HCT116 (cell line): ENCODE measurements around the gene FHOD3. TPM values are rescaled to one million over a fixed set of nuclear protein-coding genes. Genes with fewer than 3 reads are reported as not detected.

Source experiments
- ATAC-seq: fragments of 200-7000 bp; cut with Tn5 transposase; 2 replicates; pipeline ENCODE4 v1.9.1; 2020; ENCODE audit warnings: mild to moderate bottlenecking, moderate library complexity
- BruUV-seq: library from RNA; stranded (reverse); fragments of 400-500 nt; replicated peaks from 2 replicates; lab custom pipeline; 2021; lab: Mats Ljungman, UMichigan
- CTCF ChIA-PET: fragments of 300-600 bp; sonication (Branson Sonifier 250); formaldehyde crosslinking; loops from one replicate; lab custom pipeline; 2021; ENCODE audit warnings: antibody characterized with exemption; lab: Charles Lee
- POLR2A ChIA-PET: fragments of 300-600, 350-600 bp; sonication (Branson Sonifier 250); formaldehyde crosslinking; loops from one replicate; lab custom pipeline; 2021; ENCODE audit warnings: antibody characterized with exemption; lab: Charles Lee
- RAD21 ChIA-PET, 2 experiments: fragments of 300-600 bp; sonication (Branson Sonifier 250); formaldehyde crosslinking; loops; one replicate each; lab custom pipeline; 2023; ENCODE audit warnings: low total read pairs in 2 of 2; ENCODE audit not compliant: uncharacterized antibody in 2 of 2, unreplicated experiment in 2 of 2, low non-redundant PET in 1 of 2; lab: Charles Lee
- DNase-seq: peaks from one replicate; pipeline ENCODE4 v3.0.0-alpha.2; 2010; ENCODE audit warnings: low read depth, low spot score
- H2AFZ ChIP-seq: fragments of 200-600 bp; shearing (Covaris generic), sonication (generic); 2 replicates; pipeline ENCODE4 v1.6.1; 2017; ENCODE audit warnings: low read depth, mixed run types, mixed read lengths, antibody characterized with exemption, low read length; ENCODE audit not compliant: poor library complexity, severe bottlenecking
- H3K27ac ChIP-seq: 2 replicates; pipeline ENCODE4 v1.5.1; 2012; ENCODE audit warnings: low read depth, low read length
- H3K27me3 ChIP-seq: fragments of 200-600 bp; sonication (generic); 2 replicates; pipeline ENCODE4 v1.6.1; 2016; ENCODE audit warnings: mixed run types, low read length, mixed read lengths; ENCODE audit not compliant: insufficient read depth
- H3K36me3 ChIP-seq, 2 experiments: fragments of 200-500 bp in 1 of 2; fragments of 200-600 bp in 1 of 2; sonication (Bioruptor generic) in 1 of 2; sonication (generic) in 1 of 2; 2 replicates each; pipeline versions ENCODE4 v1.5.1 to v1.6.1; 2014 to 2016; ENCODE audit warnings: low read length in 2 of 2, inconsistent platforms in 1 of 2, mixed read lengths in 1 of 2, mixed run types in 1 of 2; ENCODE audit not compliant: insufficient read depth in 2 of 2, control insufficient read depth in 1 of 2
- H3K4me1 ChIP-seq, 2 experiments: fragments of 200-600 bp in 1 of 2; sonication (generic) in 1 of 2; 2 replicates each; pipeline versions ENCODE4 v1.5.1 to v1.6.1; 2012 to 2017; ENCODE audit warnings: low read length in 2 of 2, inconsistent platforms in 1 of 2, mild to moderate bottlenecking in 1 of 2, mixed read lengths in 1 of 2, mixed run types in 1 of 2, moderate library complexity in 1 of 2; ENCODE audit not compliant: insufficient read depth in 2 of 2, control insufficient read depth in 1 of 2
- H3K4me2 ChIP-seq: fragments of 200-600 bp; sonication (generic); 2 replicates; pipeline ENCODE4 v1.6.1; 2017; ENCODE audit warnings: mixed run types, low read length, mixed read lengths
- H3K4me3 ChIP-seq, 2 experiments: fragments of 200-600 bp in 1 of 2; sonication (generic) in 1 of 2; replicated peaks in 1 of 2; 2 replicates each; pipeline ENCODE4 v1.5.1; 2011 to 2016; ENCODE audit warnings: low read length in 2 of 2, control low read depth in 1 of 2, low read depth in 1 of 2, mild to moderate bottlenecking in 1 of 2, mixed read lengths in 1 of 2, mixed run types in 1 of 2
- H3K79me2 ChIP-seq: fragments of 200-600 bp; sonication (generic); 2 replicates; pipeline ENCODE4 v1.6.1; 2017; ENCODE audit warnings: mild to moderate bottlenecking, mixed run types, low read length, moderate library complexity, mixed read lengths; ENCODE audit not compliant: insufficient read depth
- H3K9ac ChIP-seq: fragments of 200-600 bp; sonication (generic); 2 replicates; pipeline ENCODE4 v1.6.1; 2016; ENCODE audit warnings: low read length, mixed read lengths
- H3K9me2 ChIP-seq: fragments of 200-600 bp; sonication (generic), shearing (Covaris generic); 2 replicates; pipeline ENCODE4 v1.6.1; 2017; ENCODE audit warnings: mixed run types, mild to moderate bottlenecking, moderate library complexity; ENCODE audit not compliant: insufficient read depth
- H3K9me3 ChIP-seq, 2 experiments: fragments of 200-500 bp in 1 of 2; fragments of 200-600 bp in 1 of 2; sonication (Bioruptor generic) in 1 of 2; sonication (generic) in 1 of 2; 2 replicates each; pipeline ENCODE4 v1.6.1; 2014 to 2017; ENCODE audit warnings: low read length in 2 of 2, mixed read lengths in 2 of 2, inconsistent platforms in 1 of 2, low read depth in 1 of 2, mild to moderate bottlenecking in 1 of 2, mixed run types in 1 of 2, moderate library complexity in 1 of 2; ENCODE audit not compliant: control insufficient read depth in 1 of 2, insufficient read depth in 1 of 2
- H4K20me1 ChIP-seq: fragments of 200-600 bp; sonication (generic), shearing (Covaris generic); 2 replicates; pipeline ENCODE4 v1.6.1; 2017; ENCODE audit warnings: mixed run types, mild to moderate bottlenecking, moderate library complexity; ENCODE audit not compliant: insufficient read depth
- CBX3 ChIP-seq: IDR thresholded peaks from 2 replicates; pipeline ENCODE4 v1.6.1; 2012; ENCODE audit warnings: low read depth
- CEBPB ChIP-seq: IDR thresholded peaks from 2 replicates; pipeline ENCODE4 v1.6.1; 2012; ENCODE audit warnings: low read depth
- EGR1 ChIP-seq: IDR thresholded peaks from 2 replicates; pipeline ENCODE4 v1.6.1; 2012; ENCODE audit warnings: low read depth
- ELF1 ChIP-seq: IDR thresholded peaks from 2 replicates; pipeline ENCODE4 v1.6.1; 2012; ENCODE audit warnings: low read depth, borderline replicate concordance
- EZH2 ChIP-seq: fragments of 200-600 bp; sonication (generic); IDR thresholded peaks from 2 replicates; pipeline ENCODE4 v1.6.1; 2017; ENCODE audit warnings: antibody characterized with exemption, mixed run types
- FOSL1 ChIP-seq: IDR thresholded peaks from 2 replicates; pipeline ENCODE4 v1.6.1; 2012; ENCODE audit warnings: low read depth
- POLR2AphosphoS5 ChIP-seq: IDR thresholded peaks from 2 replicates; pipeline ENCODE4 v1.6.1; 2011; ENCODE audit warnings: mild to moderate bottlenecking, low read depth, low read length, moderate library complexity
- RAD21 ChIP-seq: IDR thresholded peaks from 2 replicates; pipeline ENCODE4 v1.6.1; 2012; ENCODE audit warnings: low read depth, mild to moderate bottlenecking
- REST ChIP-seq: IDR thresholded peaks from 2 replicates; pipeline ENCODE4 v1.6.1; 2012; ENCODE audit warnings: low read depth
- SP1 ChIP-seq: IDR thresholded peaks from 2 replicates; pipeline ENCODE4 v1.6.1; 2012; ENCODE audit warnings: low read depth
- TCF7L2 ChIP-seq: IDR thresholded peaks from 2 replicates; pipeline ENCODE4 v1.7.0; 2011; ENCODE audit warnings: borderline replicate concordance, inconsistent platforms; ENCODE audit not compliant: insufficient read depth, insufficient read length; ENCODE audit errors: extremely low read depth
- YY1 ChIP-seq: IDR thresholded peaks from 2 replicates; pipeline ENCODE4 v1.6.1; 2011; ENCODE audit warnings: low read length, low read depth, moderate library complexity, mild to moderate bottlenecking; ENCODE audit not compliant: insufficient replicate concordance; ENCODE audit errors: extremely low read depth
- intact Hi-C: fragments of 100-400 bp; cut with micrococcal nuclease; formaldehyde crosslinking; loops from 2 replicates; pipeline ENCODE4 v1.10.0; 2022
- total RNA-seq: library from RNA; stranded (reverse); gene quantifications from one replicate; pipeline ENCODE4 v1.2.1, GENCODE V29; 2021; ENCODE audit not compliant: unreplicated experiment
- TF ChIP-seq, protein P1 (sequence below), 3 experiments: fragments of 200-600 bp in 1 of 3; sonication (generic) in 1 of 3; IDR thresholded peaks in 2 of 3; conservative IDR thresholded peaks in 1 of 3; 2 replicates each; pipeline ENCODE4 v1.5.1; 2012 to 2017; ENCODE audit warnings: low read depth in 2 of 3, low read length in 2 of 3, antibody characterized with exemption in 1 of 3, borderline replicate concordance in 1 of 3, control low read depth in 1 of 3, mild to moderate bottlenecking in 1 of 3, mixed read lengths in 1 of 3, mixed run types in 1 of 3, moderate library complexity in 1 of 3; ENCODE audit not compliant: insufficient read depth in 1 of 3
- TF ChIP-seq, protein P2 (sequence below): IDR thresholded peaks from 2 replicates; pipeline ENCODE4 v1.6.1; 2012

FHOD3 gene
- total RNA-seq, 1 experiment from 2014 or later, result 4.0 TPM

- TF ChIP-seq REST (no peak), ELF1 (no peak), FOSL1 (no peak), SP1 (no peak)
Observed at GRCh38 chr18:36391426-36392145, 94.1 kb downstream of the FHOD3 start (continued).

DNA sequence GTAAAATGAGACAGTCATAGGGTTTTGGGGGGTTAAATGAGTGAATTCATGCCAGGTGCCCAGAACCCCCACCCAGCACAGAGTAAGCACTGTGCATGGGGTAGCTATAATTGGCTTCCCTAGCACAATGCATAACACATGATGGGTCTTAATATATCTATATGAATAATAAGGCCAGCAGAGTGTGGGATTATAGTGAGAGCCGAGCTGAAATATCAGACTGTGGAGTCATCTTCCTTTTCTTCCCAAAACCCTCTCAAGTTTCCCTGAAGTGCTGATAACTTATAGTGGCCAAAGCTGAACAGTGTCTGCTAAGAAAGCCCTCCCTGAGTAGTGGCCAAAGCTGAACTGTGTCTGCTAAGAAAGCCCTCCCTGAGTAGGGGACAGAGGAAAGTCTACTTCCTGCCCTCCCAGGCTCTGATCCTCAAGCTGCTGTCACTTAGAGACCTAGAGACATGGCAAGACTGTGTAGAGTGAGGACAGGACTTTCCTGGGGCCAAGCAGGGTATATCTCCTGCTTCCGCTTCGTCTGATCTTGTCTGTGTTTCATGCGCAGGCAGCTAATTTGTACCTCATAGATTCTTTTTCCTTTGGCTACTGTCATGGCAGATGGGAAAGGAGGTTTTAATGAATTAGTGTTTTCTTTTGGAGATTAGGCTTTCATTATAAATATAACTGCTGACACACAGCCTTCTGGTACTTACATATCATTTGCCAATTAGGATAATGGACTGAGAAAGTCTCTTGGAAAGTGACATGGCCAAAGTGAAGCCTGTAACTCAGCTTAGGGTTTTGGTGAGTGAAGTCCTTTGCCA lies 94.9 kb downstream of the FHOD3 start:
- intact Hi-C loops, result no loop called here
- CTCF ChIA-PET, result no interaction called here
- Histone ChIP-seq H3K4me1 (no peaks in the 10 kb centered on the region), H3K9me3 (peaks cover 0 to 4% of the 10 kb centered on the region in 2 experiments; a peak in 1 of 4 replicates), H2AFZ (no peak overlapping the region), H3K27ac (no peak overlapping the region), H3K79me2 (no peaks in the 10 kb centered on the region), H3K9ac (no peak overlapping the region), H4K20me1 (no peaks in the 10 kb centered on the region), H3K4me2 (no peak overlapping the region), H3K27me3 (no peaks in the 10 kb centered on the region), H3K36me3 (no peaks in the 10 kb centered on the region; a peak in 1 of 4 replicates), H3K9me2 (no peaks in the 10 kb centered on the region), H3K4me3 (no peak overlapping the region)
- no peak for DNase-seq
- no peak for ATAC-seq
- BruUV-seq, result no TSS peak
- TF ChIP-seq YY1, result no peak
- TF ChIP-seq EGR1, result no peak
- no peak for TF ChIP-seq CBX3
- TF ChIP-seq, protein P1, sequence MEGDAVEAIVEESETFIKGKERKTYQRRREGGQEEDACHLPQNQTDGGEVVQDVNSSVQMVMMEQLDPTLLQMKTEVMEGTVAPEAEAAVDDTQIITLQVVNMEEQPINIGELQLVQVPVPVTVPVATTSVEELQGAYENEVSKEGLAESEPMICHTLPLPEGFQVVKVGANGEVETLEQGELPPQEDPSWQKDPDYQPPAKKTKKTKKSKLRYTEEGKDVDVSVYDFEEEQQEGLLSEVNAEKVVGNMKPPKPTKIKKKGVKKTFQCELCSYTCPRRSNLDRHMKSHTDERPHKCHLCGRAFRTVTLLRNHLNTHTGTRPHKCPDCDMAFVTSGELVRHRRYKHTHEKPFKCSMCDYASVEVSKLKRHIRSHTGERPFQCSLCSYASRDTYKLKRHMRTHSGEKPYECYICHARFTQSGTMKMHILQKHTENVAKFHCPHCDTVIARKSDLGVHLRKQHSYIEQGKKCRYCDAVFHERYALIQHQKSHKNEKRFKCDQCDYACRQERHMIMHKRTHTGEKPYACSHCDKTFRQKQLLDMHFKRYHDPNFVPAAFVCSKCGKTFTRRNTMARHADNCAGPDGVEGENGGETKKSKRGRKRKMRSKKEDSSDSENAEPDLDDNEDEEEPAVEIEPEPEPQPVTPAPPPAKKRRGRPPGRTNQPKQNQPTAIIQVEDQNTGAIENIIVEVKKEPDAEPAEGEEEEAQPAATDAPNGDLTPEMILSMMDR (IDR thresholded peaks at IDR 0.05 in 2 of 3, conservative IDR thresholded peaks at IDR 0.05 in 1 of 3; ENCODE audit: borderline replicate concordance in 1 of 3, insufficient read depth in 1 of 3, low read depth in 2 of 3, low read length in 2 of 3), result no peak
- no peak for TF ChIP-seq ELF1
- TF ChIP-seq, protein P2, sequence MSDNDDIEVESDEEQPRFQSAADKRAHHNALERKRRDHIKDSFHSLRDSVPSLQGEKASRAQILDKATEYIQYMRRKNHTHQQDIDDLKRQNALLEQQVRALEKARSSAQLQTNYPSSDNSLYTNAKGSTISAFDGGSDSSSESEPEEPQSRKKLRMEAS, result no peak
- TF ChIP-seq SP1, result no peak
- no peak for TF ChIP-seq FOSL1
- no peak for TF ChIP-seq POLR2AphosphoS5
- TF ChIP-seq CEBPB, result no peak
- no peak for TF ChIP-seq RAD21
- no peak for TF ChIP-seq TCF7L2
- no peak for TF ChIP-seq EZH2
- POLR2A ChIA-PET, result no interaction called here
- RAD21 ChIA-PET, result no interaction called here
